GM12878 (cell line): ENCODE measurements around the gene LRRC45. TPM values are rescaled to one million over a fixed set of nuclear protein-coding genes. Genes with fewer than 3 reads are reported as not detected.

ENCODE experiments used
- ATAC-seq: fragments of 200-7000 bp; cut with Tn5 transposase; 3 replicates; pipeline ENCODE4 v1.9.1; 2020; ENCODE audit warnings: mild to moderate bottlenecking, moderate library complexity
- BruUV-seq: library from RNA; stranded (reverse); fragments of 400-500 nt; replicated peaks from 2 replicates; lab custom pipeline; 2021; lab: Mats Ljungman, UMichigan
- CTCF ChIA-PET: fragments of 300-600 bp; sonication (Branson Sonifier 250); formaldehyde crosslinking; extraction: SDS; loops from one replicate; lab custom pipeline; 2021; ENCODE audit warnings: inconsistent platforms; lab: Yijun Ruan, JAX
- POLR2A ChIA-PET: fragments of 350-600 bp; formaldehyde crosslinking; extraction: SDS; loops from one replicate; lab custom pipeline; 2021; ENCODE audit warnings: inconsistent platforms; lab: Charles Lee
- RAD21 ChIA-PET: fragments of 300-600 bp; sonication (Branson Sonifier 250); formaldehyde crosslinking; loops from one replicate; lab custom pipeline; 2023; ENCODE audit warnings: antibody characterized with exemption; ENCODE audit not compliant: unreplicated experiment; lab: Charles Lee
- SMC1A ChIA-PET: fragments of 300-600 bp; sonication (Branson Sonifier 250); formaldehyde crosslinking; loops from one replicate; lab custom pipeline; 2023; ENCODE audit not compliant: unreplicated experiment, uncharacterized antibody; lab: Charles Lee
- DNase-seq: peaks from one replicate; pipeline ENCODE4 v3.0.0-alpha.2; 2011; ENCODE audit warnings: low read depth, low spot score
- FAIRE-seq: peaks from 3 replicates; lab custom pipeline; 2011; peaks lifted over from hg19 to GRCh38; lab: Jason Lieb, UNC
- H2AFZ ChIP-seq: 2 replicates; pipeline ENCODE4 v1.6.0; 2011; ENCODE audit warnings: low read depth, low read length, control low read depth; ENCODE audit not compliant: control insufficient read depth
- H3K27ac ChIP-seq: 2 replicates; pipeline ENCODE4 v1.5.1; 2011; ENCODE audit warnings: control low read depth; ENCODE audit not compliant: control insufficient read depth, insufficient read depth
- H3K27me3 ChIP-seq, 2 experiments: replicated peaks in 1 of 2; 2 replicates each; pipeline versions ENCODE4 v1.6.0 to v1.6.1; 2011; ENCODE audit warnings: low read length in 1 of 2; ENCODE audit not compliant: control insufficient read depth in 2 of 2, insufficient read depth in 2 of 2
- H3K36me3 ChIP-seq, 2 experiments: 2 replicates each; pipeline ENCODE4 v1.5.1; 2011; ENCODE audit warnings: low read length in 1 of 2; ENCODE audit not compliant: control insufficient read depth in 2 of 2, insufficient read depth in 2 of 2
- H3K4me1 ChIP-seq: 2 replicates; pipeline ENCODE4 v1.6.1; 2011; ENCODE audit warnings: mild to moderate bottlenecking, low read length, moderate library complexity, mixed read lengths; ENCODE audit not compliant: control insufficient read depth, insufficient read depth
- H3K4me2 ChIP-seq: 2 replicates; pipeline ENCODE4 v1.6.0; 2011; ENCODE audit warnings: control low read depth; ENCODE audit not compliant: control insufficient read depth, insufficient read depth
- H3K4me3 ChIP-seq: fragments of 200-600 bp; sonication (generic); 2 replicates; pipeline ENCODE4 v1.5.1; 2016
- H3K79me2 ChIP-seq: 2 replicates; pipeline ENCODE4 v1.6.0; 2011; ENCODE audit warnings: low read length; ENCODE audit not compliant: control insufficient read depth, insufficient read depth
- H3K9ac ChIP-seq: 2 replicates; pipeline ENCODE4 v1.8.0; 2011; ENCODE audit warnings: low read length, control low read depth, mixed read lengths; ENCODE audit not compliant: control insufficient read depth, insufficient read depth
- H3K9me3 ChIP-seq: replicated peaks from 3 replicates; pipeline ENCODE4 v1.5.1; 2011; ENCODE audit warnings: mild to moderate bottlenecking, low read length; ENCODE audit not compliant: control insufficient read depth, insufficient read depth
- H4K20me1 ChIP-seq: 2 replicates; pipeline ENCODE4 v1.6.0; 2011; ENCODE audit not compliant: control insufficient read depth, insufficient read depth
- BCL3 ChIP-seq: IDR thresholded peaks from 2 replicates; pipeline ENCODE4 v1.6.1; 2011; ENCODE audit warnings: borderline replicate concordance, low read depth, mild to moderate bottlenecking, moderate library complexity, low read length; ENCODE audit not compliant: insufficient read depth, poor library complexity, severe bottlenecking
- CEBPZ ChIP-seq: fragments of 150-350 bp; IDR thresholded peaks from 2 replicates; pipeline ENCODE4 v1.6.1; 2016; ENCODE audit warnings: low read depth, low read length
- PKNOX1 ChIP-seq: fragments of 450-650 bp; IDR thresholded peaks from 2 replicates; pipeline ENCODE4 v1.6.1; 2016; ENCODE audit warnings: mild to moderate bottlenecking
- PRDM15 ChIP-seq: fragments of 450-650 bp; formaldehyde crosslinking; IDR thresholded peaks from 2 replicates; pipeline ENCODE4 v1.4.0; 2020; ENCODE audit warnings: mild to moderate bottlenecking, moderate library complexity
- RELA ChIP-seq: fragments of 450-650 bp; IDR thresholded peaks from 2 replicates; pipeline ENCODE4 v1.8.0; 2014; ENCODE audit warnings: borderline replicate concordance; ENCODE audit not compliant: partially characterized antibody
- RELB ChIP-seq: fragments of 450-650 bp; IDR thresholded peaks from 2 replicates; pipeline ENCODE4 v1.6.1; 2017; ENCODE audit warnings: low read depth, mild to moderate bottlenecking, moderate library complexity
- ZSCAN29 ChIP-seq: fragments of 450-650 bp; IDR thresholded peaks from 2 replicates; pipeline ENCODE4 v1.6.1; 2017; ENCODE audit warnings: mild to moderate bottlenecking, moderate library complexity
- WGBS: methylation state at CpG from one replicate; pipeline ENCODE4 v1.1.6; 2016; ENCODE audit warnings: low lambda C conversion rate; ENCODE audit not compliant: insufficient replicate concordance, insufficient coverage; ENCODE audit errors: missing lambda C conversion rate; 5-methylcytosine and 5-hydroxymethylcytosine counted together
- in situ Hi-C: fragments of 300-500 bp; cut with MboI; formaldehyde crosslinking; loops from 9 replicates; pipeline ENCODE4 v1.14.3; 2018; ENCODE audit warnings: mixed read lengths
- intact Hi-C: fragments of 100-400 bp; cut with micrococcal nuclease; formaldehyde crosslinking; loops from one replicate; pipeline ENCODE4 v1.14.2; 2022; ENCODE audit not compliant: unreplicated experiment
- polyA plus RNA-seq, 11 experiments: library from polyadenylated mRNA; depleted of rRNA in 4 of 11; unstranded in 6 of 11; stranded (reverse) in 5 of 11; fragments of >200 nt; fragmentation: Nextera tagmentation in 4 of 11; fragmentation: Illumina TruSeq in 1 of 11; extraction: Ambion mirVana in 4 of 11; extraction: Trizol in 1 of 11; gene quantifications; 1 replicate in 1 of 11; 2 replicates in 10 of 11; pipeline versions ENCODE4 v1.2.1 to v1.2.3, GENCODE V29; 2011 to 2016; ENCODE audit warnings: inconsistent platforms in 2 of 11, missing spikeins in 2 of 11, low read depth in 1 of 11
- total RNA-seq, 4 experiments: library from RNA; depleted of rRNA in 3 of 4; stranded (reverse); fragments of >200 nt in 3 of 4; fragmentation: Illumina TruSeq in 1 of 4; extraction: Trizol in 1 of 4; gene quantifications; 2 replicates each; pipeline versions ENCODE4 v1.2.1 to v1.2.3, GENCODE V29; 2013 to 2021

LRRC45 gene
- total and polyA plus RNA-seq, 10 of the 15 experiments (the other 5 are each of a cell fraction or from before 2014, with no cell fraction given) = 0.03 to 27.7 (median 10.4) TPM

GRCh38 chr17:82037092-82037888 is 14.2 kb downstream of the LRRC45 start, which contains the start of gene DCXR:
Gene DCXR, minus strand, starts transcription at chr17:82037697. Its CDS starts 15 bp downstream, at chr17:82037682.
- no peaks in the 10 kb centered on the region for H3K9me3 ChIP-seq
- no peaks in the 10 kb centered on the region; a peak in 2 of 4 replicates for H3K36me3 ChIP-seq
- peaks cover 5% of the 10 kb centered on the region for H3K79me2 ChIP-seq
- BruUV-seq = no TSS peak
- H4K20me1 ChIP-seq = no peaks in the 10 kb centered on the region
- H3K27ac ChIP-seq = peak within 1 kb of the TSS; percentile 89
- ChIA-PET POLR2A (interaction anchor here (0.5 to 1.5 kb wide), 20 partner anchors 10 to 412 kb away, joined by 3 to 13 read pairs (median 3); partner anchors contain the start of genes CENPX, FASN, LRRC45 and MRPL12), RAD21 (interaction anchor here (0.7 to 2.4 kb wide), 8 partner anchors 13 to 118 kb away, joined by 3 to 13 read pairs (median 4); partner anchors contain the start of genes CENPX, FASN and LRRC45), CTCF (interaction anchor here (0.5 to 1.9 kb wide), 19 partner anchors 9 to 597 kb away, joined by 3 to 30 read pairs (median 4); partner anchors contain the start of genes CENPX, GPS1, LRRC45 and RFNG), SMC1A (interaction anchor here (0.5 to 1.4 kb wide), 7 partner anchors 10 to 178 kb away, joined by 3 to 7 read pairs (median 3); partner anchors contain the start of genes CENPX, DUS1L and LRRC45)
- peak; percentile 96 for FAIRE-seq
- H3K27me3 ChIP-seq = no peaks in the 10 kb centered on the region
- peak within 1 kb of the TSS; percentile 81 for H3K4me3 ChIP-seq
- in situ Hi-C loops (loop anchor here (5.0 kb wide), 1 partner anchor 120 kb away; no protein-coding TSS in a partner anchor), intact Hi-C loops (loop anchor here (5.0 kb wide), 1 partner anchor 60 kb away; the partner anchor contains the start of gene FASN)
- peak within 1 kb of the TSS; percentile 78 for H3K9ac ChIP-seq
- ATAC-seq = peak; percentile 98
- peaks cover 10% of the 10 kb centered on the region for H3K4me1 ChIP-seq
- DNase-seq = peak; percentile 72
- peak within 1 kb of the TSS; percentile 89 for H3K4me2 ChIP-seq
- WGBS = under 1% methylated on average over 91 of the region's 92 CpGs
- H2AFZ ChIP-seq = peak within 1 kb of the TSS; percentile 93
- no peak for TF ChIP-seq CEBPZ
- TF ChIP-seq PKNOX1 = peak; percentile 92
- TF ChIP-seq BCL3 = peak; percentile 25
- TF ChIP-seq PRDM15 = no peak
- TF ChIP-seq RELB = no peak
- peak; percentile 60 for TF ChIP-seq RELA
- TF ChIP-seq ZSCAN29 = 0 out of 2 replicates have a peak, but pooled peaks have one; percentile 48
